Osteoblast (primary cell): ENCODE results near the gene ABRAXAS1. TPM values are rescaled to one million over a fixed set of nuclear protein-coding genes. Genes with fewer than 3 reads are reported as not detected.

Source experiments
- DNase-seq: peaks from one replicate; pipeline ENCODE4 v3.0.0; 2011; ENCODE audit warnings: low spot score, mixed read lengths; ENCODE audit not compliant: insufficient read length; ENCODE audit errors: missing footprints
- H2AFZ ChIP-seq: 2 replicates; pipeline ENCODE4 v1.6.0; 2011; ENCODE audit warnings: mild to moderate bottlenecking, low read length
- H3K27ac ChIP-seq: 2 replicates; pipeline ENCODE4 v1.5.1; 2011; ENCODE audit warnings: mild to moderate bottlenecking, low read depth, low read length, moderate library complexity
- H3K27me3 ChIP-seq: 2 replicates; pipeline ENCODE4 v1.6.0; 2012; ENCODE audit warnings: mild to moderate bottlenecking, control low read depth, inconsistent platforms, low read length, moderate library complexity; ENCODE audit not compliant: insufficient read depth
- H3K36me3 ChIP-seq: 2 replicates; pipeline ENCODE4 v1.5.1; 2011; ENCODE audit warnings: mild to moderate bottlenecking, low read length, control low read depth, moderate library complexity; ENCODE audit not compliant: insufficient read depth
- H3K4me1 ChIP-seq: 2 replicates; pipeline ENCODE4 v1.5.1; 2011; ENCODE audit warnings: mild to moderate bottlenecking, low read length, control low read depth, moderate library complexity; ENCODE audit not compliant: insufficient read depth
- H3K4me2 ChIP-seq: 2 replicates; pipeline ENCODE4 v1.6.0; 2011; ENCODE audit warnings: mild to moderate bottlenecking, low read length; ENCODE audit not compliant: insufficient read depth
- H3K4me3 ChIP-seq: fragments of 200-600 bp; sonication (generic); 3 replicates; pipeline ENCODE4 v1.5.1; 2012; ENCODE audit warnings: mild to moderate bottlenecking, low read length, inconsistent platforms; ENCODE audit not compliant: insufficient read depth
- H3K79me2 ChIP-seq: 2 replicates; pipeline ENCODE4 v1.6.0; 2012; ENCODE audit warnings: mild to moderate bottlenecking, low read length, control low read depth, inconsistent platforms; ENCODE audit not compliant: insufficient read depth
- H3K9me3 ChIP-seq: 2 replicates; pipeline ENCODE4 v1.5.1; 2011; ENCODE audit warnings: low read depth, low read length, control low read depth
- H4K20me1 ChIP-seq: 2 replicates; pipeline ENCODE4 v1.6.0; 2012; ENCODE audit warnings: mild to moderate bottlenecking, low read length, control low read depth; ENCODE audit not compliant: insufficient read depth
- total RNA-seq: library from RNA; depleted of rRNA; stranded (reverse); fragments of >200 nt; gene quantifications from 2 replicates; pipeline ENCODE4 v1.2.3, GENCODE V29; 2012
- TF ChIP-seq, protein P1 (sequence below): IDR thresholded peaks from 2 replicates; pipeline ENCODE4 v1.5.1; 2011; ENCODE audit warnings: mild to moderate bottlenecking, low read depth, low read length, moderate library complexity; ENCODE audit errors: extremely low read depth

Gene ABRAXAS1
- total RNA-seq, 1 donor = 17.4 TPM

DNA sequence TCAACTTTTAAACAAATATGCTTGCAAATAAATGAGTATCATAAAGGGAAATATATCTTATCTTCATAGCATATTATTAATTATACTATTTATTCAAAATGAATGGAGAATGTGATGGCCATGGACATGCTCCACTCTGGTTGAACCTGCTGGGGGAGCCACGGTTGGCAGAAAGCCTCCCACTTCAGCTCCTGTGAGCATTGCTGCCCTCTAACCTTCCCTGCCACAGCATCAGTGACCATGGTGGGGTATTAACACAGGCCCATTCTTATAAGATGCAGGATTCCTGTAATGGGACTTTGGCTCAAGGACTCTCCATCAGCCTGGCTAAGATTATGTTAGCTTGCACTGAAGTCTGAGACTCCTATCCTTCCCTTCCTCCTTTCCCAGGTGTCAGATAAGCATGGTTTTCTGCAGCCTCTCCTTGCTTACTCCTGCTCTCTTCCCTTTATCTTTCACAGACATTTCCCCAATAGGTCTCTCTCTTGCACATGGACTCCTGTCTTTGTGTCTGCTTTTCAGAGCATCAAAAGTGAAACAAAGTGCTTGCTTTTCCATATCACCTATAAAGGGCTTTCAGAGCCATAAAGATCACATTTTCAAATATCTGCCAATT, 4.9 kb upstream of the ABRAXAS1 start:
- Histone ChIP-seq H2AFZ (no peak overlapping the region), H3K4me3 (no peak overlapping the region), H4K20me1 (no peaks in the 10 kb centered on the region), H3K27me3 (no peaks in the 10 kb centered on the region), H3K4me1 (peaks cover 5% of the 10 kb centered on the region), H3K9me3 (no peaks in the 10 kb centered on the region), H3K36me3 (no peaks in the 10 kb centered on the region), H3K79me2 (no peaks in the 10 kb centered on the region), H3K27ac (no peak overlapping the region), H3K4me2 (no peak overlapping the region)
- DNase-seq = peak; percentile 30
- TF ChIP-seq, protein P1, sequence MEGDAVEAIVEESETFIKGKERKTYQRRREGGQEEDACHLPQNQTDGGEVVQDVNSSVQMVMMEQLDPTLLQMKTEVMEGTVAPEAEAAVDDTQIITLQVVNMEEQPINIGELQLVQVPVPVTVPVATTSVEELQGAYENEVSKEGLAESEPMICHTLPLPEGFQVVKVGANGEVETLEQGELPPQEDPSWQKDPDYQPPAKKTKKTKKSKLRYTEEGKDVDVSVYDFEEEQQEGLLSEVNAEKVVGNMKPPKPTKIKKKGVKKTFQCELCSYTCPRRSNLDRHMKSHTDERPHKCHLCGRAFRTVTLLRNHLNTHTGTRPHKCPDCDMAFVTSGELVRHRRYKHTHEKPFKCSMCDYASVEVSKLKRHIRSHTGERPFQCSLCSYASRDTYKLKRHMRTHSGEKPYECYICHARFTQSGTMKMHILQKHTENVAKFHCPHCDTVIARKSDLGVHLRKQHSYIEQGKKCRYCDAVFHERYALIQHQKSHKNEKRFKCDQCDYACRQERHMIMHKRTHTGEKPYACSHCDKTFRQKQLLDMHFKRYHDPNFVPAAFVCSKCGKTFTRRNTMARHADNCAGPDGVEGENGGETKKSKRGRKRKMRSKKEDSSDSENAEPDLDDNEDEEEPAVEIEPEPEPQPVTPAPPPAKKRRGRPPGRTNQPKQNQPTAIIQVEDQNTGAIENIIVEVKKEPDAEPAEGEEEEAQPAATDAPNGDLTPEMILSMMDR = no peak

DNA sequence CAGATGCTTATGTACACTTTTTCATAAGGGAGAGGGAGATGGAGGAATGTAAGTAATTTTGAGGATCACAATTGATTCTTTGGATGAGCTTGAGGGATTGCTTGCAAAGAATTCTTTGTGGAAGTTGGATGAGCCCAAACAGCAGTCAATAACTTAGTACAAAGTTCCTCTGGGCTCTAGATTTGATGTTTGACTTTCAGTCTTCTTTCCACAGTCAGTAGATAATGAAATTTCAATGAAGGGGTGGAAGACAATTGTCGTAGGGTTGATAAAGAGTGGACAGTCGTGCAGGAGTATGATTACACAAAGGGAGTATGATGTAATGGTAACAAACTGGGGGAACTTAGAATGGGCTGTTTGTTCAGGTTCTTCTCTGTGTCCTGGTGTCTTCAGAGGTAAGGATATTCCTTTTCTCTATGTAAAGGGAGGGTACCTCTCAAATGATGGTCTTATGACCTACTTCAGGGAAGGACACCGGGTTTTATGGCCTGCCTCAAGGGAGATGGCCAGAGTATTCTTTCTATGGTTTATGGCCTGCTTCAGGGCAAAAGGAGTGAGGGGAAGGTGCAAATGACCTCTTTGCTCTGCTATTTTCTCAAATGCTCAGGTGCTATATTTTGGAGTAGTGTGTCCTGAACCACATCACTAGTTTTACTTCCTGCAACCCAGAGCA, 1.7 kb upstream of the ABRAXAS1 start:
- H4K20me1 ChIP-seq = no peaks in the 10 kb centered on the region
- H3K4me2 ChIP-seq = no peak overlapping the region
- H3K4me3 ChIP-seq = no peak overlapping the region
- no peak overlapping the region for H3K27ac ChIP-seq
- peaks cover 2% of the 10 kb centered on the region for H3K36me3 ChIP-seq
- H3K4me1 ChIP-seq = peaks cover 10% of the 10 kb centered on the region
- no peaks in the 10 kb centered on the region for H3K27me3 ChIP-seq
- H2AFZ ChIP-seq = no peak overlapping the region
- TF ChIP-seq, protein P1 = no peak
- peak; percentile 29 for DNase-seq
- H3K79me2 ChIP-seq = no peaks in the 10 kb centered on the region
- H3K9me3 ChIP-seq = no peaks in the 10 kb centered on the region

DNA sequence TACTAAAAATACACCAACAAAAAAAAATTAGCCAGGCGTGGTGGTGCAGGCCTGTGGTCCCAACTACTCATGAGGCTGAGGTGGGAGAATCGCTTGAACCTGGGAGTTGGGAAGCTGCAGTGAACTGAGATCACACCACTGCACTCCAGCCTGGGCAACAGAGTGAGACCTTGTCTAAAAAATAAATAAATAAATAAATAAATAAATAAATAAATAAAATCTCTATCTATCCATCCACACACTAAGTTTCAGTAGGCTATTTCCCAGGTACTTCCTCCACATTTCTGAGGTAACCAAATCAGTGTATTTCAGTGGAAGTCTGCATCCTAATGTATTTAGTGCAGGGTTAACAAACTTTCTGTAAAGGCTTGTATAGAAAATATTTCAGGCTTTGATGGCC, 10.9 kb downstream of the ABRAXAS1 start:
- no peak for DNase-seq
- Histone ChIP-seq H3K4me1 (no peaks in the 10 kb centered on the region), H3K9me3 (no peaks in the 10 kb centered on the region), H3K27ac (no peak overlapping the region), H3K79me2 (no peaks in the 10 kb centered on the region), H3K4me2 (no peak overlapping the region), H3K36me3 (peaks cover 10% of the 10 kb centered on the region), H2AFZ (no peak overlapping the region), H3K4me3 (no peak overlapping the region), H3K27me3 (no peaks in the 10 kb centered on the region), H4K20me1 (no peaks in the 10 kb centered on the region)
- TF ChIP-seq, protein P1 = no peak

DNA sequence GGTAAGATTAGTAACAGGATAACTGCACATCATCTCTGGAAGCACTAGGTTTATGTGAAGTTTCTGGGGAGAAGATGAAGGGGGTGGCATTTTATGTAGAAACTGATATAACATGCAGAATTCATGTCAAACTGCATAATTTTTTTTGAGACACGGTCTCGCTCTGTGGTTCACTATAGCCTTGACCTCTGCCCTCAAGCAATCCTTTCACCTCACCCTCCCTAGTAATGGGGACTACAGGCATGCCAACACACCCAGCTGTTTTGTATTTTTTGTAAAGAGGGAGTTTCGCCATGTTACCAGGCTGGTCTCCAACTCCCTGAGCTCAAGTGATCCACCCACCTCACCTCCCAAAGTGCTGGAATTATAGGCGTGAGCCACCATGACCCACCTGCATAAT, 11.5 kb downstream of the ABRAXAS1 start:
- no peak overlapping the region for H3K4me2 ChIP-seq
- H3K79me2 ChIP-seq = no peaks in the 10 kb centered on the region
- H3K27me3 ChIP-seq = no peaks in the 10 kb centered on the region
- peaks cover 12% of the 10 kb centered on the region for H3K36me3 ChIP-seq
- no peaks in the 10 kb centered on the region for H3K4me1 ChIP-seq
- H2AFZ ChIP-seq = no peak overlapping the region
- TF ChIP-seq, protein P1 = no peak
- H4K20me1 ChIP-seq = no peaks in the 10 kb centered on the region
- H3K27ac ChIP-seq = no peak overlapping the region
- no peak overlapping the region for H3K4me3 ChIP-seq
- no peaks in the 10 kb centered on the region for H3K9me3 ChIP-seq
- DNase-seq = no peak
